Measurements from ENCODE around the gene ZIC2.

GRCh38 chr13:99969919-99970650 lies 11.5 kb upstream of the ZIC2 start:
- TF ChIP-seq CTCF (conservative IDR thresholded peaks at IDR 0.05) (no peak), EZH2 (IDR thresholded peaks at IDR 0.05; ENCODE audit: low read depth) (no peak)

Data from PC-9 (cell line).